Muscle of leg (tissue), 11 donors: ENCODE results near the gene ARHGEF9. TPM values are rescaled to one million over a fixed set of nuclear protein-coding genes. Genes with fewer than 3 reads are reported as not detected.

ENCODE experiments used
- DNase-seq: peaks from one replicate; pipeline ENCODE4 v3.0.0; 2013
- H3K27ac ChIP-seq: one replicate; pipeline ENCODE4 v1.5.1; 2013; ENCODE audit warnings: mild to moderate bottlenecking, low read length, control low read depth
- H3K27me3 ChIP-seq: one replicate; pipeline ENCODE4 v1.6.1; 2013; ENCODE audit warnings: low read length; ENCODE audit not compliant: control insufficient read depth, insufficient read depth
- H3K36me3 ChIP-seq: one replicate; pipeline ENCODE4 v1.6.1; 2013; ENCODE audit warnings: low read length; ENCODE audit not compliant: control insufficient read depth, insufficient read depth
- H3K4me1 ChIP-seq: one replicate; pipeline ENCODE4 v1.6.1; 2013; ENCODE audit warnings: low read length; ENCODE audit not compliant: control insufficient read depth, insufficient read depth
- H3K4me3 ChIP-seq: one replicate; pipeline ENCODE4 v1.5.1; 2013; ENCODE audit warnings: low read length, control low read depth
- H3K9me3 ChIP-seq: replicated peaks from 2 replicates; pipeline ENCODE4 v1.6.1; 2013; ENCODE audit warnings: low read depth, low read length; ENCODE audit not compliant: control insufficient read depth
- WGBS: methylation state at CpG from one replicate; pipeline ENCODE4 v1.1.5; 2013; ENCODE audit warnings: missing lambda C conversion rate; ENCODE audit not compliant: insufficient coverage; 5-methylcytosine and 5-hydroxymethylcytosine counted together
- polyA plus RNA-seq, 8 donors: library from polyadenylated mRNA; unstranded; fragments of 120-200 nt; gene quantifications; one replicate each; pipeline versions ENCODE4 v1.2.1 to v1.2.3, GENCODE V29; 2013; ENCODE audit warnings: inconsistent platforms in 1 of 8, low replicate concordance in 1 of 8; ENCODE audit not compliant: insufficient read length in 8 of 8, insufficient read depth in 1 of 8
- total RNA-seq: library from RNA; stranded (reverse); fragments of 120-200 nt; gene quantifications from one replicate; pipeline ENCODE4 v1.2.4, GENCODE V29; 2013

Gene ARHGEF9
- total and polyA plus RNA-seq, 9 donors = 20.8 to 25.3 (median 22.0) TPM

DNA sequence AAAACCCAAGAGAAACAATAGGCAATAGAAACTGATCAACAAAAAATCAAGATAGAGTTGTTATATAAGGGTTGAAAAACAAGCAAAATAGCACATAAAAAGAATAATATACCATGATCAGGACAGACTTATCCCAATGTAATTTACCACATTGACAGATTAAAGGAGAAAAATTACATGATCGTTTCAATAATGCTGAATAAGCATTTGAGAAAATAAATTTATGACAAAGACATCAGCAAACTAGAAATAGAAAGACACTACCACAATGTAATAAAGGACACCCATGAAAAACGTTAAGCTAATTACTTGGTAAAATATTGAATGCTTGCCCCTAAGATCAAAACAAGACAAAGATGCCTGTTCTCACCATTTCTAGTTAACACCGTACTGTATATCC is 105.6 kb downstream of the ARHGEF9 start:
- Histone ChIP-seq H3K4me1 (no peaks in the 10 kb centered on the region), H3K36me3 (peaks cover 18% of the 10 kb centered on the region), H3K27me3 (no peaks in the 10 kb centered on the region), H3K9me3 (peaks cover 2% of the 10 kb centered on the region), H3K4me3 (no peak overlapping the region), H3K27ac (no peak overlapping the region)
- no CpG with 5 or more reads among the region's 3 CpGs for WGBS
- no peak for DNase-seq

- H3K36me3 ChIP-seq = peaks cover 26% of the 10 kb centered on the region
- no peak for DNase-seq
- no CpG with 5 or more reads among the region's 2 CpGs for WGBS
- H3K4me3 ChIP-seq = no peak overlapping the region
- no peaks in the 10 kb centered on the region for H3K27me3 ChIP-seq
- no peaks in the 10 kb centered on the region for H3K9me3 ChIP-seq
- H3K27ac ChIP-seq = no peak overlapping the region
- H3K4me1 ChIP-seq = no peaks in the 10 kb centered on the region
Observed at GRCh38 chrX:63675716-63676115, 109.3 kb downstream of the ARHGEF9 start.

GRCh38 chrX:63673896-63674295 is 111.1 kb downstream of the ARHGEF9 start:
- no peak for DNase-seq
- H3K4me3 ChIP-seq = no peak overlapping the region
- H3K27ac ChIP-seq = no peak overlapping the region
- WGBS = 95% methylated on average over 4 of the region's 4 CpGs
- no peaks in the 10 kb centered on the region for H3K27me3 ChIP-seq
- H3K9me3 ChIP-seq = no peaks in the 10 kb centered on the region
- peaks cover 24% of the 10 kb centered on the region for H3K36me3 ChIP-seq
- H3K4me1 ChIP-seq = no peaks in the 10 kb centered on the region

DNA sequence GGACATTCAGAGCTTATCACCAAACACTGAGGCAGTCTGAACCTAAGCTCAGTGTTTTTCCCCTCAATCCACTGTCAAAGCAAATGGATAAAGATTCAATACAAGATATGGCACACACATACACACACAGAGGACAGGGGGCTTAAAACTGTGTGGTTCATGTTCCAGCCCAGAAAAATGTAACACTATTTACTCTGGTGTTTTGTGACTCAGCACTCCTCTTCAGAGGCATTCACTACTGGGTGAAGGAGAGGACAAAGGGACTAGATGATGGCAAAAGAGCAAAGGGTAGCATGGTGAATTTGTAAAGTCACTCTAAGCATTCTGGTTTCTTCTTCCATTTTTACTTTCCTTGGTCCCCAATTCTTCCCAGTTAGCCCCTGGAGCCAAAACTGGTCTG is 120.3 kb downstream of the ARHGEF9 start:
- H3K27ac ChIP-seq = no peak overlapping the region
- DNase-seq = no peak
- H3K4me3 ChIP-seq = no peak overlapping the region
- no peaks in the 10 kb centered on the region for H3K4me1 ChIP-seq
- peaks cover 17% of the 10 kb centered on the region for H3K36me3 ChIP-seq
- H3K27me3 ChIP-seq = no peaks in the 10 kb centered on the region
- no peaks in the 10 kb centered on the region for H3K9me3 ChIP-seq

DNA sequence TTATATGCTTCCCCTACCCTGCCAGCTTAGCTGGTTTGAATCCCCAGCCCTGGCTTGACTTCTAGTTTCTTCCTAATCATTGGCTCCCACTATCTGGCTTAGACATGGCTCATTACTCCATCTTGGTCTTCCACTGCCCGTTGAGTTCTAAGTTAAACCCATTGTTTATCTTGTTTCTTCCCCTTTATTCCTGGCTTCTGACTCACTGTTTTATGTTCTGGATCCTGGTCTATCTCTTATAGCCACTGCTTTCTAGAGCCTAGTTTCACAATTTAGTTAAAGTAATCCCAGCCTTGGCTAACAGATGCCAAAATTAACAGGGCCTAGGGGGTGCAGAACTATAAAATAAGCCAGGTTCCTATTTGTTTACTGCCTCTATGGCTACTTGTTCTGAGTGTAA is 120.9 kb downstream of the ARHGEF9 start:
- no peaks in the 10 kb centered on the region for H3K27me3 ChIP-seq
- H3K27ac ChIP-seq = no peak overlapping the region
- H3K36me3 ChIP-seq = peaks cover 16% of the 10 kb centered on the region
- no peak for DNase-seq
- no peak overlapping the region for H3K4me3 ChIP-seq
- H3K9me3 ChIP-seq = no peaks in the 10 kb centered on the region
- H3K4me1 ChIP-seq = no peaks in the 10 kb centered on the region
- WGBS = 43% methylated on average over 1 of the region's 1 CpG

GRCh38 chrX:63661676-63662075 is 123.3 kb downstream of the ARHGEF9 start:
- no peaks in the 10 kb centered on the region for H3K27me3 ChIP-seq
- DNase-seq = no peak
- H3K9me3 ChIP-seq = no peaks in the 10 kb centered on the region
- H3K4me3 ChIP-seq = no peak overlapping the region
- H3K36me3 ChIP-seq = peaks cover 14% of the 10 kb centered on the region
- no peak overlapping the region for H3K27ac ChIP-seq
- H3K4me1 ChIP-seq = no peaks in the 10 kb centered on the region
- no CpG with 5 or more reads among the region's 1 CpG for WGBS

GRCh38 chrX:63658920-63659319 is 126.1 kb downstream of the ARHGEF9 start:
- WGBS = 44% methylated on average over 1 of the region's 1 CpG
- H3K36me3 ChIP-seq = peaks cover 6% of the 10 kb centered on the region
- H3K9me3 ChIP-seq = no peaks in the 10 kb centered on the region
- no peak overlapping the region for H3K27ac ChIP-seq
- peak; percentile 13 for DNase-seq
- no peaks in the 10 kb centered on the region for H3K27me3 ChIP-seq
- no peak overlapping the region for H3K4me3 ChIP-seq
- H3K4me1 ChIP-seq = no peaks in the 10 kb centered on the region

- Histone ChIP-seq H3K4me1 (no peaks in the 10 kb centered on the region), H3K9me3 (no peaks in the 10 kb centered on the region), H3K27me3 (no peaks in the 10 kb centered on the region), H3K4me3 (no peak overlapping the region), H3K36me3 (peaks cover 4% of the 10 kb centered on the region), H3K27ac (peak overlapping the region; percentile 0)
- 86% methylated on average over 2 of the region's 6 CpGs for WGBS
- DNase-seq = peak; percentile 36
Observed at GRCh38 chrX:63657821-63658220, 127.2 kb downstream of the ARHGEF9 start.

DNA sequence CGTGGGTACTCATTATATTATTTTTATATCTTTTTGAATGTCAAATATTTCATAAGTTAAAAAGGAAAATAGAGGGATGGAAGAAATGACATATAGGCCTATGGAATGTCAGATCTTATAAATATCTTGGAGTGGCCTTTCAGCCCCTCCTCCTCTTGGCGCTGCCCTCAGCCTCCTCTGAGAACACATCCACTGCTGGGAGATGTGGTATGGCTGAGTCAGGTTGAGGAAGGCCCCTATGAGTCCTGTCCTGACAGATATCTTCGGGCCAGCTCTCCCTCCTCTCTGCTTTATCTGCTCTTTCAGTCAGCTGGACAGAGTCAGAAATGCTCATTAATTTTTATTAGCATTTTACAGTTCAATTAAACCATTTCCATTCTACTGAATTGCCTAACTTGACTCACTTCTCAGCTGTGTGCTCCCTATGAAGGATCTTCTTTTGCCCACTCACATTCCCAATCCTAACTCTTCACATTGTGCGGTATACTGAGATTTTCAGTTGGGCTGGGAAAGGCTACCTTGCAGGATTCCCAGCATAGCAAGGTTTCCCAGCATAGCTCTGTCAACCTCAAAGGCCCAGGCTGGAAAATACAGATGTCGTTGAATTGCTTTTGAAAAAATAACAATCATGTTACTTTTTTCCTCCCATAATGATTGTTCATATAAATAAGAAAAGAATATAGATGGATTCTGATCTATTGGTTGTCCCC is 128.0 kb downstream of the ARHGEF9 start:
- WGBS = 80% methylated on average over 1 of the region's 5 CpGs
- DNase-seq = peak; percentile 16
- Histone ChIP-seq H3K27me3 (no peaks in the 10 kb centered on the region), H3K9me3 (no peaks in the 10 kb centered on the region), H3K4me3 (no peak overlapping the region), H3K36me3 (peaks cover 4% of the 10 kb centered on the region), H3K27ac (no peak overlapping the region), H3K4me1 (no peaks in the 10 kb centered on the region)

DNA sequence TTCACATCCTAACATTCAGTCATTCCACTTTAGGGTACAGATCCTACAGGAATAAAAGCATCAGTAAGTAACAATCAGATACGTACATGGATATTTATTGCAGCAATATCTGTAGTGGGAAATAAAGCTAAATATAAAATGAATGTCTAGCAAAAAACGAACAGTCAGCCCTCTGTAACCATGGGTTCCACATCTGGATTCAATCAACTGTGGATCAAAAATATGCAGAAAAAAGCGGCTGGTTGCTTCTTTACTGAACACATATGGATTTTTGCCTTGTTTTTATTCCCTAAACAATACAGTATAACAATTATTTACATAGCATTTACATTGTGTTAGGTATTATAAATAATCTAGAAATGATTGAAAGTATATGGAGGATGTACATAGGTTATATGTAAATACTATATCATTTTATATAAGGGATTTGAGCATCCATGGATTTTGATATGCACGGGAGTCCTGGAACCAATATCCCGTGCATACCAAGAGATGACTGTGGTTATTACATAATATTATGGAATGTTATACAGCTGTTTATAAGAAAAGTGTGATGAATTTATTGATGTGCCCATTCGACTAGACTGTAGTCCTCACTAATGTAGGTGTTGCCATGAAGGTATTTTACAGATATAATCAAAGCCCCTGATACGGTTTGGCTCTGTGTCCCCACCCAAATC is 132.8 kb downstream of the ARHGEF9 start:
- H3K27me3 ChIP-seq = no peaks in the 10 kb centered on the region
- peak; percentile 78 for DNase-seq
- WGBS = 0% methylated on average over 1 of the region's 7 CpGs
- peak overlapping the region; percentile 42 for H3K27ac ChIP-seq
- peaks cover 4% of the 10 kb centered on the region for H3K36me3 ChIP-seq
- no peaks in the 10 kb centered on the region for H3K4me1 ChIP-seq
- no peak overlapping the region for H3K4me3 ChIP-seq
- H3K9me3 ChIP-seq = no peaks in the 10 kb centered on the region
